Suprapubic skin (tissue), 3 donors: ENCODE data around the gene NPTXR.

Source experiments
- CTCF ChIP-seq, 2 donors: fragments of 200-600 bp in 1 of 2; fragments of 450-650 bp in 1 of 2; sonication (generic) in 1 of 2; IDR thresholded peaks; one replicate each; pipeline ENCODE4 v1.5.1; 2016 to 2019; ENCODE audit warnings: antibody characterized with exemption in 2 of 2, mild to moderate bottlenecking in 1 of 2, moderate library complexity in 1 of 2
- POLR2AphosphoS5 ChIP-seq, 3 donors: sonication (generic); formaldehyde crosslinking; IDR thresholded peaks; one replicate each; pipeline ENCODE4 v1.6.1; 2017; ENCODE audit warnings: antibody characterized with exemption in 3 of 3

- TF ChIP-seq CTCF (IDR thresholded peaks at IDR 0.05) (no peak), POLR2AphosphoS5 (IDR thresholded peaks at IDR 0.05) (no peak)
Measured at GRCh38 chr22:38784856-38785255, 59.0 kb downstream of the NPTXR start.
